Measurements from ENCODE around the gene BHLHE23.

Gene BHLHE23

GRCh38 chr20:63043348-63044203 lies 36.8 kb upstream of the BHLHE23 start:
- Histone ChIP-seq H2AFZ (ENCODE audit: low read length) (no peak overlapping the region), H3K18ac (ENCODE audit: low read length) (peak overlapping the region; percentile 51), H3K27ac (replicated peaks; ENCODE audit: low read length) (no peak overlapping the region), H3K4ac (ENCODE audit: low read length) (no peak overlapping the region), H4K8ac (ENCODE audit: low read depth, low read length) (peak overlapping the region; percentile 74), H3K27me3 (ENCODE audit: control insufficient read depth in 3 of 3, insufficient read depth in 3 of 3, low read depth in 1 of 3, low read length in 3 of 3) (peaks cover 0 to 41% (median 0%) of the 10 kb centered on the region in 3 experiments), H2BK12ac (ENCODE audit: low read length) (no peak overlapping the region), H3K36me3 (replicated peaks in 1 of 2; ENCODE audit: control insufficient read depth in 2 of 2, insufficient read depth in 2 of 2, low read length in 2 of 2) (no peaks in the 10 kb centered on the region), H3K4me2 (ENCODE audit: insufficient read depth, low read length, poor library complexity, severe bottlenecking) (no peak overlapping the region), H4K91ac (ENCODE audit: low read depth, low read length, poor library complexity) (no peak overlapping the region), H3K14ac (ENCODE audit: low read length) (no peak overlapping the region), H3K9ac (ENCODE audit: low read depth, low read length, poor library complexity) (peak overlapping the region; percentile 34), H3K4me3 (ENCODE audit: low read length in 2 of 2) (peak overlapping the region in 1 of 2 donors; percentile 25), H3K23ac (ENCODE audit: low read depth, low read length, poor library complexity) (peak overlapping the region; percentile 38), H3K79me1 (ENCODE audit: low read depth, low read length) (no peaks in the 10 kb centered on the region), H3K9me3 (replicated peaks in 1 of 2; ENCODE audit: control insufficient read depth in 2 of 2, insufficient read depth in 1 of 2, low read depth in 1 of 2, low read length in 2 of 2) (peaks cover 4% of the 10 kb centered on the region in 2 donors), H2BK120ac (ENCODE audit: low read depth, low read length) (no peak overlapping the region), H2BK5ac (ENCODE audit: low read length) (no peak overlapping the region), H3K4me1 (ENCODE audit: control insufficient read depth in 2 of 2, insufficient read depth in 1 of 2, low read depth in 1 of 2, low read length in 2 of 2) (no peaks in the 10 kb centered on the region), H2AK5ac (ENCODE audit: low read depth, low read length) (peak overlapping the region; percentile 82), H2BK15ac (ENCODE audit: low read length) (peak overlapping the region; percentile 56)
- WGBS, 2 donors (ENCODE audit: extremely low coverage in 2 of 2, insufficient read length in 2 of 2, insufficient replicate concordance in 1 of 2): no CpG with 5 or more reads among the region's 64 CpGs
- DNase-seq (ENCODE audit: low spot score): no peak

- no peak overlapping the region for H3K14ac ChIP-seq (ENCODE audit: low read length)
- H3K27ac ChIP-seq (replicated peaks; ENCODE audit: low read length): no peak overlapping the region
- no peak overlapping the region for H3K4ac ChIP-seq (ENCODE audit: low read length)
- no peak overlapping the region for H3K4me2 ChIP-seq (ENCODE audit: insufficient read depth, low read length, poor library complexity, severe bottlenecking)
- peaks cover 0 to 41% (median 0%) of the 10 kb centered on the region in 3 experiments for H3K27me3 ChIP-seq (ENCODE audit: control insufficient read depth in 3 of 3, insufficient read depth in 3 of 3, low read depth in 1 of 3, low read length in 3 of 3)
- H3K4me3 ChIP-seq (ENCODE audit: low read length in 2 of 2): no peak overlapping the region
- no peak overlapping the region for H3K9ac ChIP-seq (ENCODE audit: low read depth, low read length, poor library complexity)
- no peak overlapping the region for H3K18ac ChIP-seq (ENCODE audit: low read length)
- H3K23ac ChIP-seq (ENCODE audit: low read depth, low read length, poor library complexity): no peak overlapping the region
- H2BK5ac ChIP-seq (ENCODE audit: low read length): no peak overlapping the region
- no peak for DNase-seq (ENCODE audit: low spot score)
- peaks cover under 1 to 8% of the 10 kb centered on the region in 2 donors for H3K9me3 ChIP-seq (replicated peaks in 1 of 2; ENCODE audit: control insufficient read depth in 2 of 2, insufficient read depth in 1 of 2, low read depth in 1 of 2, low read length in 2 of 2)
- H4K8ac ChIP-seq (ENCODE audit: low read depth, low read length): no peak overlapping the region
- WGBS, 2 donors (ENCODE audit: extremely low coverage in 2 of 2, insufficient read length in 2 of 2, insufficient replicate concordance in 1 of 2): no CpG with 5 or more reads among the region's 12 CpGs
- H2AK5ac ChIP-seq (ENCODE audit: low read depth, low read length): no peak overlapping the region
- H4K91ac ChIP-seq (ENCODE audit: low read depth, low read length, poor library complexity): no peak overlapping the region
- no peaks in the 10 kb centered on the region for H3K79me1 ChIP-seq (ENCODE audit: low read depth, low read length)
- H2BK120ac ChIP-seq (ENCODE audit: low read depth, low read length): no peak overlapping the region
- H3K36me3 ChIP-seq (replicated peaks in 1 of 2; ENCODE audit: control insufficient read depth in 2 of 2, insufficient read depth in 2 of 2, low read length in 2 of 2): no peaks in the 10 kb centered on the region
- no peak overlapping the region for H2AFZ ChIP-seq (ENCODE audit: low read length)
- no peak overlapping the region for H2BK12ac ChIP-seq (ENCODE audit: low read length)
- no peak overlapping the region for H2BK15ac ChIP-seq (ENCODE audit: low read length)
- H3K4me1 ChIP-seq (ENCODE audit: control insufficient read depth in 2 of 2, insufficient read depth in 1 of 2, low read depth in 1 of 2, low read length in 2 of 2): no peaks in the 10 kb centered on the region
Measured at GRCh38 chr20:63042448-63043071, 35.8 kb upstream of the BHLHE23 start.

GRCh38 chr20:63041776-63042175 lies 35.0 kb upstream of the BHLHE23 start:
- Histone ChIP-seq H2BK5ac (ENCODE audit: low read length) (no peak overlapping the region), H2BK12ac (ENCODE audit: low read length) (no peak overlapping the region), H2AK5ac (ENCODE audit: low read depth, low read length) (no peak overlapping the region), H3K27me3 (ENCODE audit: control insufficient read depth in 3 of 3, insufficient read depth in 3 of 3, low read depth in 1 of 3, low read length in 3 of 3) (peaks cover 0 to 41% (median 0%) of the 10 kb centered on the region in 3 experiments), H2AFZ (ENCODE audit: low read length) (no peak overlapping the region), H3K4ac (ENCODE audit: low read length) (no peak overlapping the region), H3K14ac (ENCODE audit: low read length) (no peak overlapping the region), H3K4me3 (ENCODE audit: low read length in 2 of 2) (no peak overlapping the region), H4K8ac (ENCODE audit: low read depth, low read length) (no peak overlapping the region), H3K18ac (ENCODE audit: low read length) (no peak overlapping the region), H4K91ac (ENCODE audit: low read depth, low read length, poor library complexity) (no peak overlapping the region), H3K23ac (ENCODE audit: low read depth, low read length, poor library complexity) (no peak overlapping the region), H3K27ac (replicated peaks; ENCODE audit: low read length) (no peak overlapping the region), H3K9me3 (replicated peaks in 1 of 2; ENCODE audit: control insufficient read depth in 2 of 2, insufficient read depth in 1 of 2, low read depth in 1 of 2, low read length in 2 of 2) (peaks cover 0 to 6% of the 10 kb centered on the region in 2 donors), H2BK120ac (ENCODE audit: low read depth, low read length) (no peak overlapping the region), H3K9ac (ENCODE audit: low read depth, low read length, poor library complexity) (no peak overlapping the region), H3K4me1 (ENCODE audit: control insufficient read depth in 2 of 2, insufficient read depth in 1 of 2, low read depth in 1 of 2, low read length in 2 of 2) (no peaks in the 10 kb centered on the region), H3K79me1 (ENCODE audit: low read depth, low read length) (no peaks in the 10 kb centered on the region), H2BK15ac (ENCODE audit: low read length) (no peak overlapping the region), H3K4me2 (ENCODE audit: insufficient read depth, low read length, poor library complexity, severe bottlenecking) (no peak overlapping the region), H3K36me3 (replicated peaks in 1 of 2; ENCODE audit: control insufficient read depth in 2 of 2, insufficient read depth in 2 of 2, low read length in 2 of 2) (no peaks in the 10 kb centered on the region)
- no CpG with 5 or more reads among the region's 7 CpGs for WGBS, 2 donors (ENCODE audit: extremely low coverage in 2 of 2, insufficient read length in 2 of 2, insufficient replicate concordance in 1 of 2)
- no peak for DNase-seq (ENCODE audit: low spot score)

GRCh38 chr20:63037669-63038268 lies 31.0 kb upstream of the BHLHE23 start:
- H3K27me3 ChIP-seq (ENCODE audit: control insufficient read depth in 3 of 3, insufficient read depth in 3 of 3, low read depth in 1 of 3, low read length in 3 of 3): peaks cover 0 to 16% (median 2%) of the 10 kb centered on the region in 3 experiments
- no peak for DNase-seq (ENCODE audit: low spot score)
- no peaks in the 10 kb centered on the region for H3K79me1 ChIP-seq (ENCODE audit: low read depth, low read length)
- no peak overlapping the region for H3K4ac ChIP-seq (ENCODE audit: low read length)
- no CpG with 5 or more reads among the region's 26 CpGs for WGBS, 2 donors (ENCODE audit: extremely low coverage in 2 of 2, insufficient read length in 2 of 2, insufficient replicate concordance in 1 of 2)
- no peak overlapping the region for H2AK5ac ChIP-seq (ENCODE audit: low read depth, low read length)
- no peak overlapping the region for H3K4me2 ChIP-seq (ENCODE audit: insufficient read depth, low read length, poor library complexity, severe bottlenecking)
- no peak overlapping the region for H3K14ac ChIP-seq (ENCODE audit: low read length)
- peaks cover 16 to 19% of the 10 kb centered on the region in 2 donors for H3K4me1 ChIP-seq (ENCODE audit: control insufficient read depth in 2 of 2, insufficient read depth in 1 of 2, low read depth in 1 of 2, low read length in 2 of 2)
- no peak overlapping the region for H3K4me3 ChIP-seq (ENCODE audit: low read length in 2 of 2)
- no peak overlapping the region for H2BK12ac ChIP-seq (ENCODE audit: low read length)
- no peak overlapping the region for H4K91ac ChIP-seq (ENCODE audit: low read depth, low read length, poor library complexity)
- H4K8ac ChIP-seq (ENCODE audit: low read depth, low read length): no peak overlapping the region
- H3K9ac ChIP-seq (ENCODE audit: low read depth, low read length, poor library complexity): no peak overlapping the region
- H2BK5ac ChIP-seq (ENCODE audit: low read length): no peak overlapping the region
- no peak overlapping the region for H3K23ac ChIP-seq (ENCODE audit: low read depth, low read length, poor library complexity)
- H3K18ac ChIP-seq (ENCODE audit: low read length): no peak overlapping the region
- H3K36me3 ChIP-seq (replicated peaks in 1 of 2; ENCODE audit: control insufficient read depth in 2 of 2, insufficient read depth in 2 of 2, low read length in 2 of 2): no peaks in the 10 kb centered on the region
- H2BK15ac ChIP-seq (ENCODE audit: low read length): no peak overlapping the region
- H2AFZ ChIP-seq (ENCODE audit: low read length): no peak overlapping the region
- no peak overlapping the region for H3K27ac ChIP-seq (replicated peaks; ENCODE audit: low read length)
- H2BK120ac ChIP-seq (ENCODE audit: low read depth, low read length): no peak overlapping the region
- peaks cover 1 to 6% of the 10 kb centered on the region in 2 donors for H3K9me3 ChIP-seq (replicated peaks in 1 of 2; ENCODE audit: control insufficient read depth in 2 of 2, insufficient read depth in 1 of 2, low read depth in 1 of 2, low read length in 2 of 2)
